IMR-90 (cell line): ENCODE data around the gene MRC1. TPM values are rescaled to one million over a fixed set of nuclear protein-coding genes. Genes with fewer than 3 reads are reported as not detected.

ENCODE experiments used
- ATAC-seq: fragments of 200-7000 bp; cut with Tn5 transposase; 2 replicates; pipeline ENCODE4 v1.9.1; 2020; ENCODE audit warnings: low read depth, mild to moderate bottlenecking, moderate library complexity
- BruUV-seq: library from RNA; stranded (reverse); fragments of 400-500 nt; replicated peaks from 2 replicates; lab custom pipeline; 2021; lab: Mats Ljungman, UMichigan
- CTCF ChIA-PET: fragments of 300-600 bp; formaldehyde crosslinking; extraction: SDS; loops from one replicate; lab custom pipeline; 2021; ENCODE audit warnings: antibody characterized with exemption; lab: Yijun Ruan, JAX
- POLR2A ChIA-PET: fragments of 300-600 bp; sonication (Branson Sonifier 250); formaldehyde crosslinking; loops from one replicate; lab custom pipeline; 2022; ENCODE audit warnings: antibody characterized with exemption; ENCODE audit not compliant: unreplicated experiment; lab: Charles Lee
- DNase-seq: peaks from one replicate; pipeline ENCODE4 v3.0.0; 2013
- H2AFZ ChIP-seq: replicated peaks from 2 replicates; pipeline ENCODE3; 2013; ENCODE audit warnings: low read length, mild to moderate bottlenecking; ENCODE audit not compliant: poor library complexity
- H2AK5ac ChIP-seq: 2 replicates; pipeline ENCODE4 v1.6.1; 2013; ENCODE audit warnings: low read depth, low read length, inconsistent platforms
- H2AK9ac ChIP-seq: replicated peaks from 2 replicates; pipeline ENCODE3; 2013; ENCODE audit warnings: mild to moderate bottlenecking, low read depth, low read length, moderate library complexity; ENCODE audit not compliant: poor library complexity
- H2BK120ac ChIP-seq: 2 replicates; pipeline ENCODE4 v1.6.1; 2013; ENCODE audit warnings: low read depth, low read length, inconsistent platforms
- H2BK15ac ChIP-seq: 3 replicates; pipeline ENCODE4 v1.6.1; 2013; ENCODE audit warnings: low read depth, low read length, inconsistent platforms
- H2BK20ac ChIP-seq: 2 replicates; pipeline ENCODE4 v1.6.1; 2013; ENCODE audit warnings: low read depth, mild to moderate bottlenecking, inconsistent platforms, low read length, moderate library complexity
- H2BK5ac ChIP-seq: 2 replicates; pipeline ENCODE4 v1.6.1; 2013; ENCODE audit warnings: mild to moderate bottlenecking, low read depth, low read length, inconsistent platforms; ENCODE audit not compliant: poor library complexity, severe bottlenecking
- H3K14ac ChIP-seq: replicated peaks from 2 replicates; pipeline ENCODE4 v1.6.1; 2013; ENCODE audit warnings: low read depth, low read length, inconsistent platforms
- H3K18ac ChIP-seq: 2 replicates; pipeline ENCODE4 v1.6.1; 2013; ENCODE audit warnings: low read depth, low read length, control low read depth
- H3K23ac ChIP-seq: 2 replicates; pipeline ENCODE4 v1.6.1; 2013; ENCODE audit warnings: low read depth, low read length, inconsistent platforms
- H3K27ac ChIP-seq: 2 replicates; pipeline ENCODE4 v1.5.1; 2013; ENCODE audit warnings: mild to moderate bottlenecking, control low read depth, low read length; ENCODE audit not compliant: insufficient read depth
- H3K27me3 ChIP-seq: 2 replicates; pipeline ENCODE4 v1.6.1; 2013; ENCODE audit warnings: low read length; ENCODE audit not compliant: control insufficient read depth, insufficient read depth
- H3K36me3 ChIP-seq: 2 replicates; pipeline ENCODE4 v1.6.1; 2013; ENCODE audit warnings: low read length, mixed read lengths; ENCODE audit not compliant: control insufficient read depth, insufficient read depth
- H3K4ac ChIP-seq: 2 replicates; pipeline ENCODE4 v1.6.1; 2013; ENCODE audit warnings: low read depth, low read length, inconsistent platforms
- H3K4me1 ChIP-seq: 2 replicates; pipeline ENCODE4 v1.6.1; 2013; ENCODE audit warnings: low read length, mixed read lengths; ENCODE audit not compliant: control insufficient read depth, insufficient read depth
- H3K4me2 ChIP-seq: 2 replicates; pipeline ENCODE4 v1.6.1; 2013; ENCODE audit warnings: low read depth, mild to moderate bottlenecking, control low read depth, low read length, moderate library complexity
- H3K4me3 ChIP-seq: 2 replicates; pipeline ENCODE4 v1.5.1; 2013; ENCODE audit warnings: low read depth, mild to moderate bottlenecking, control low read depth, low read length, moderate library complexity; ENCODE audit not compliant: insufficient read depth
- H3K56ac ChIP-seq: 2 replicates; pipeline ENCODE4 v1.6.1; 2013; ENCODE audit warnings: low read length, inconsistent platforms; ENCODE audit not compliant: insufficient read depth; ENCODE audit errors: extremely low read depth
- H3K79me1 ChIP-seq, 2 experiments: 2 replicates each; pipeline ENCODE4 v1.6.1; 2013; ENCODE audit warnings: low read length in 2 of 2, inconsistent platforms in 1 of 2, low read depth in 1 of 2
- H3K9ac ChIP-seq: 2 replicates; pipeline ENCODE4 v1.6.1; 2013; ENCODE audit warnings: low read depth, low read length, control low read depth
- H3K9me1 ChIP-seq: 2 replicates; pipeline ENCODE4 v1.6.1; 2013; ENCODE audit warnings: low read length, inconsistent platforms; ENCODE audit not compliant: insufficient read depth
- H3K9me3 ChIP-seq: 2 replicates; pipeline ENCODE4 v1.6.1; 2013; ENCODE audit warnings: low read length; ENCODE audit not compliant: control insufficient read depth, insufficient read depth
- H4K20me1 ChIP-seq: 2 replicates; pipeline ENCODE4 v1.6.1; 2013; ENCODE audit warnings: low read length, inconsistent platforms; ENCODE audit not compliant: insufficient read depth
- H4K5ac ChIP-seq: 2 replicates; pipeline ENCODE4 v1.6.1; 2013; ENCODE audit warnings: mild to moderate bottlenecking, low read depth, low read length, control low read depth
- H4K8ac ChIP-seq, 2 experiments: 2 replicates each; pipeline ENCODE4 v1.6.1; 2013; ENCODE audit warnings: low read depth in 2 of 2, low read length in 2 of 2, control low read depth in 1 of 2, inconsistent platforms in 1 of 2
- H4K91ac ChIP-seq: 2 replicates; pipeline ENCODE4 v1.6.1; 2013; ENCODE audit warnings: low read depth, low read length, inconsistent platforms; ENCODE audit not compliant: insufficient read depth
- CHD1 ChIP-seq: IDR thresholded peaks from 2 replicates; pipeline ENCODE4 v1.6.1; 2012; ENCODE audit warnings: low read depth, low read length, improper control_type of control experiment
- MAZ ChIP-seq: IDR thresholded peaks from 2 replicates; pipeline ENCODE4 v1.6.1; 2012; ENCODE audit warnings: low read depth, mild to moderate bottlenecking, low read length, improper control_type of control experiment, moderate library complexity, borderline replicate concordance
- MXI1 ChIP-seq: IDR thresholded peaks from 2 replicates; pipeline ENCODE4 v1.6.1; 2012; ENCODE audit warnings: low read depth, mild to moderate bottlenecking, low read length, moderate library complexity, borderline replicate concordance
- NFE2L2 ChIP-seq: fragments of 150-350 bp; IDR thresholded peaks from 2 replicates; pipeline ENCODE4 v1.6.1; 2016; ENCODE audit warnings: low read depth, mild to moderate bottlenecking, low read length
- SMC3 ChIP-seq: fragments of 150-350 bp; IDR thresholded peaks from 2 replicates; pipeline ENCODE4 v1.6.1; 2016; ENCODE audit warnings: low read depth, mild to moderate bottlenecking, antibody characterized with exemption, low read length, moderate library complexity
- WGBS, 2 experiments: methylation state at CpG; one replicate each; pipeline versions ENCODE4 v1.1.5 to v1.1.7; 2013; ENCODE audit warnings: missing lambda C conversion rate in 2 of 2; ENCODE audit not compliant: insufficient read length in 1 of 2; ENCODE audit errors: extremely low coverage in 2 of 2; 5-methylcytosine and 5-hydroxymethylcytosine counted together
- dilution Hi-C: fragments of 300-500 bp; cut with HindIII; formaldehyde crosslinking; loops from one replicate; pipeline ENCODE4 v1.14.3; 2018; ENCODE audit warnings: low sequenced_read_pairs; ENCODE audit not compliant: unreplicated experiment
- in situ Hi-C: fragments of 300-500 bp; cut with MboI; formaldehyde crosslinking; loops from 3 replicates; pipeline ENCODE4 v1.14.3; 2019; ENCODE audit warnings: low sequenced_read_pairs, inconsistent platforms, mixed read lengths
- intact Hi-C: fragments of 100-400 bp; cut with micrococcal nuclease; formaldehyde crosslinking; loops from 2 replicates; pipeline ENCODE4 v1.10.0; 2022
- polyA plus RNA-seq, 3 experiments: library from polyadenylated mRNA; depleted of rRNA; stranded (reverse); fragments of >200 nt; gene quantifications; 2 replicates each; pipeline ENCODE4 v1.2.3, GENCODE V29; 2012; ENCODE audit warnings: low replicate concordance in 1 of 3
- total RNA-seq: library from RNA; depleted of rRNA; stranded (reverse); fragments of >200 nt; gene quantifications from 2 replicates; pipeline ENCODE4 v1.2.3, GENCODE V29; 2012
- TF ChIP-seq, protein P1 (sequence below): fragments of 150-350 bp; IDR thresholded peaks from 2 replicates; pipeline ENCODE4 v1.6.1; 2016; ENCODE audit warnings: low read depth, mild to moderate bottlenecking, low read length, moderate library complexity, borderline replicate concordance

Gene MRC1
- total and polyA plus RNA-seq, 2 of the 4 experiments (the other 2 are of a cell fraction): not detected

DNA sequence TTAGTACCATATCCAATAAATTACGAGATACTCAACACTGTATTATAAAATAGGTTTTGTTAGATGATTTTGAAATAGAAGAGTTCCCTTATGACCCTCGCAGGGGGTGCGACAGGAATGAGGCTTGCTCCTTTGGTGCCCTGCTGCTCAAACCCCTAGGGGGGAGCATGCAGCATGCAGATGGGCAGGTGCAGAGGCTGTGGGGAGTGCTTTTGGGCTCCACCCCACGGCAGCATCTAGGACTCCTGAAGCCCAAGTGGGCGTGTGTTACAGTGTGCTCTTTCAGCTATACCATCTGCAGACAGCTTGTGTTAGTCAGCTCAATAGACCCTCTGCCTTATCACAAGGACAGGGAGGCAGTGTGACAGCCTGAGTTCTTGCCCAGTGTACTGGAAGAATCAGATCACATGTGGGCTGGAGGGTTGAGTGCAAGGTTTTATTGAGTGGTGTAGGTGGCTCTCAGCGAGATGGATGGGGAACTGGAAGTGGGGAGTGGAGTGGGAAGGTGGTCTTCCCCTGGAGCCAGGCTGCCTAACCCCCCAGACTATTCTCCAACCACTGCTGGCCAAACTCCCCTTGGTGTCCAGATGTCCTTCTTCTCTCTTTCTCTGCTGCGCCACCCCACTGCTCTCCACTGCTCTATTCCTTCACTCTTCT lies 3.1 kb upstream of the MRC1 start:
- Histone ChIP-seq H2AK5ac (no peak overlapping the region), H2BK5ac (no peak overlapping the region), H3K4ac (no peak overlapping the region), H3K56ac (no peak overlapping the region), H3K4me1 (no peaks in the 10 kb centered on the region), H3K4me3 (no peak overlapping the region), H3K14ac (no peak overlapping the region), H3K9me1 (no peaks in the 10 kb centered on the region), H4K91ac (no peak overlapping the region), H3K27me3 (peaks cover 6% of the 10 kb centered on the region), H2AFZ (no peak overlapping the region), H3K79me1 (no peaks in the 10 kb centered on the region), H3K9me3 (no peaks in the 10 kb centered on the region), H3K36me3 (no peaks in the 10 kb centered on the region), H4K20me1 (no peaks in the 10 kb centered on the region), H2BK120ac (no peak overlapping the region), H2BK20ac (no peak overlapping the region), H3K4me2 (no peak overlapping the region), H4K5ac (no peak overlapping the region), H3K18ac (no peak overlapping the region), H2BK15ac (no peak overlapping the region), H3K9ac (no peak overlapping the region), H2AK9ac (no peak overlapping the region), H3K23ac (no peak overlapping the region), H3K27ac (no peak overlapping the region), H4K8ac (no peak overlapping the region)
- TF ChIP-seq SMC3 (no peak), CHD1 (no peak), MAZ (no peak), NFE2L2 (no peak), MXI1 (no peak)
- TF ChIP-seq, protein P1, sequence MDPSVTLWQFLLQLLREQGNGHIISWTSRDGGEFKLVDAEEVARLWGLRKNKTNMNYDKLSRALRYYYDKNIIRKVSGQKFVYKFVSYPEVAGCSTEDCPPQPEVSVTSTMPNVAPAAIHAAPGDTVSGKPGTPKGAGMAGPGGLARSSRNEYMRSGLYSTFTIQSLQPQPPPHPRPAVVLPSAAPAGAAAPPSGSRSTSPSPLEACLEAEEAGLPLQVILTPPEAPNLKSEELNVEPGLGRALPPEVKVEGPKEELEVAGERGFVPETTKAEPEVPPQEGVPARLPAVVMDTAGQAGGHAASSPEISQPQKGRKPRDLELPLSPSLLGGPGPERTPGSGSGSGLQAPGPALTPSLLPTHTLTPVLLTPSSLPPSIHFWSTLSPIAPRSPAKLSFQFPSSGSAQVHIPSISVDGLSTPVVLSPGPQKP: no peak
- dilution Hi-C loops: no loop called here
- POLR2A ChIA-PET: no interaction called here
- in situ Hi-C loops: no loop called here
- no TSS peak for BruUV-seq
- WGBS, 2 experiments: no CpG with 5 or more reads among the region's 7 CpGs
- ATAC-seq (no peak), DNase-seq (no peak)
- intact Hi-C loops: no loop called here
- CTCF ChIA-PET: no interaction called here
